ENCODE measurements around the gene TAC4. TPM values are rescaled to one million over a fixed set of nuclear protein-coding genes. Genes with fewer than 3 reads are reported as not detected.

The TAC4 gene
- total RNA-seq = 0.75 TPM
- 1 to 10 TPM in 7 of 8 donors, under 1 TPM in 1; 0.95 to 1.8 (median 1.2) TPM for polyA plus RNA-seq (ENCODE audit: insufficient read depth in 1 of 8, insufficient read length in 8 of 8, low replicate concordance in 1 of 8)
- long read RNA-seq, donor 1, partial matches to known transcripts = 0 of 1 reads
- long read RNA-seq, donor 1, other reads (novel, unspliced or antisense) = 0 of 1 reads
- long read RNA-seq, donor 2 = 0 reads
- long read RNA-seq, donor 3, partial matches to known transcripts = 0 of 2 reads
- long read RNA-seq, donor 3, other reads (novel, unspliced or antisense) = 0 of 2 reads
- long read RNA-seq, donor 4 = 0 reads
- long read RNA-seq, donor 5 = 0 reads
- long read RNA-seq, donor 6, partial matches to known transcripts = 0 of 1 reads
- long read RNA-seq, donor 6, other reads (novel, unspliced or antisense) = 0 of 1 reads
- long read RNA-seq, donor 7 = 0 reads
- long read RNA-seq, donor 8 = 0 reads
- long read RNA-seq, donor 9 = 0 reads
- long read RNA-seq, donor 10 = 0 reads
- long read RNA-seq, donor 11 = 0 reads

- Histone ChIP-seq H3K27me3 (ENCODE audit: control insufficient read depth, insufficient read depth, low read length) (peaks cover 30% of the 10 kb centered on the region), H3K4me3 (ENCODE audit: low read length) (no peak within 1 kb of the TSS), H3K27ac (ENCODE audit: low read length) (no peak within 1 kb of the TSS), H3K9me3 (replicated peaks; ENCODE audit: control insufficient read depth, low read depth, low read length) (no peaks in the 10 kb centered on the region), H3K36me3 (ENCODE audit: control insufficient read depth, insufficient read depth, low read length) (no peaks in the 10 kb centered on the region), H3K4me1 (ENCODE audit: control insufficient read depth, insufficient read depth, low read length) (peaks cover 60% of the 10 kb centered on the region)
- DNase-seq = no peak
Measured at GRCh38 chr17:49848019-49848473, at the start of gene TAC4. Gene TAC4 (minus strand): TSS chr17:49848069. CDS start chr17:49848017, 52 bp downstream.

- no peak for DNase-seq
- Histone ChIP-seq H3K27ac (ENCODE audit: low read length) (no peak overlapping the region), H3K4me3 (ENCODE audit: low read length) (no peak overlapping the region), H3K27me3 (ENCODE audit: control insufficient read depth, insufficient read depth, low read length) (peaks cover 80% of the 10 kb centered on the region), H3K9me3 (replicated peaks; ENCODE audit: control insufficient read depth, low read depth, low read length) (no peaks in the 10 kb centered on the region), H3K36me3 (ENCODE audit: control insufficient read depth, insufficient read depth, low read length) (no peaks in the 10 kb centered on the region), H3K4me1 (ENCODE audit: control insufficient read depth, insufficient read depth, low read length) (peaks cover 4% of the 10 kb centered on the region)
- WGBS (ENCODE audit: insufficient coverage) = 76% methylated on average over 4 of the region's 5 CpGs
Measured at GRCh38 chr17:49896860-49897259, 49.0 kb upstream of the TAC4 start.

- Histone ChIP-seq H3K4me3 (ENCODE audit: low read length) (no peak overlapping the region), H3K27ac (ENCODE audit: low read length) (no peak overlapping the region), H3K4me1 (ENCODE audit: control insufficient read depth, insufficient read depth, low read length) (peaks cover under 1% of the 10 kb centered on the region), H3K36me3 (ENCODE audit: control insufficient read depth, insufficient read depth, low read length) (no peaks in the 10 kb centered on the region), H3K27me3 (ENCODE audit: control insufficient read depth, insufficient read depth, low read length) (peaks cover 79% of the 10 kb centered on the region), H3K9me3 (replicated peaks; ENCODE audit: control insufficient read depth, low read depth, low read length) (no peaks in the 10 kb centered on the region)
- no CpG with 5 or more reads among the region's 1 CpG for WGBS (ENCODE audit: insufficient coverage)
- DNase-seq = no peak
Measured at GRCh38 chr17:49896222-49896621, 48.4 kb upstream of the TAC4 start.

- 67% methylated on average over 1 of the region's 2 CpGs for WGBS (ENCODE audit: insufficient coverage)
- Histone ChIP-seq H3K4me1 (ENCODE audit: control insufficient read depth, insufficient read depth, low read length) (no peaks in the 10 kb centered on the region), H3K27ac (ENCODE audit: low read length) (no peak overlapping the region), H3K27me3 (ENCODE audit: control insufficient read depth, insufficient read depth, low read length) (peaks cover 79% of the 10 kb centered on the region), H3K9me3 (replicated peaks; ENCODE audit: control insufficient read depth, low read depth, low read length) (no peaks in the 10 kb centered on the region), H3K36me3 (ENCODE audit: control insufficient read depth, insufficient read depth, low read length) (no peaks in the 10 kb centered on the region), H3K4me3 (ENCODE audit: low read length) (no peak overlapping the region)
- no peak for DNase-seq
Measured at GRCh38 chr17:49895812-49896211, 47.9 kb upstream of the TAC4 start.

- H3K27ac ChIP-seq (ENCODE audit: low read length) = no peak overlapping the region
- WGBS (ENCODE audit: insufficient coverage) = 88% methylated on average over 10 of the region's 10 CpGs
- no peak for DNase-seq
- no peak overlapping the region for H3K4me3 ChIP-seq (ENCODE audit: low read length)
- no peaks in the 10 kb centered on the region for H3K9me3 ChIP-seq (replicated peaks; ENCODE audit: control insufficient read depth, low read depth, low read length)
- H3K27me3 ChIP-seq (ENCODE audit: control insufficient read depth, insufficient read depth, low read length) = peaks cover 80% of the 10 kb centered on the region
- H3K36me3 ChIP-seq (ENCODE audit: control insufficient read depth, insufficient read depth, low read length) = no peaks in the 10 kb centered on the region
- peaks cover 6% of the 10 kb centered on the region for H3K4me1 ChIP-seq (ENCODE audit: control insufficient read depth, insufficient read depth, low read length)
Measured at GRCh38 chr17:49894761-49895160, 46.9 kb upstream of the TAC4 start.

GRCh38 chr17:49891694-49892389 lies 44.0 kb upstream of the TAC4 start:
- Histone ChIP-seq H3K36me3 (ENCODE audit: control insufficient read depth, insufficient read depth, low read length) (no peaks in the 10 kb centered on the region), H3K9me3 (replicated peaks; ENCODE audit: control insufficient read depth, low read depth, low read length) (no peaks in the 10 kb centered on the region), H3K27ac (ENCODE audit: low read length) (no peak overlapping the region), H3K4me1 (ENCODE audit: control insufficient read depth, insufficient read depth, low read length) (peaks cover 12% of the 10 kb centered on the region), H3K27me3 (ENCODE audit: control insufficient read depth, insufficient read depth, low read length) (peaks cover 84% of the 10 kb centered on the region), H3K4me3 (ENCODE audit: low read length) (no peak overlapping the region)
- 80% methylated on average over 1 of the region's 10 CpGs for WGBS (ENCODE audit: insufficient coverage)
- no peak for DNase-seq

GRCh38 chr17:49891271-49891670 lies 43.4 kb upstream of the TAC4 start:
- WGBS (ENCODE audit: insufficient coverage) = 57% methylated on average over 1 of the region's 5 CpGs
- no peaks in the 10 kb centered on the region for H3K9me3 ChIP-seq (replicated peaks; ENCODE audit: control insufficient read depth, low read depth, low read length)

GRCh38 chr17:49890852-49891251 lies 43.0 kb upstream of the TAC4 start:
- H3K4me1 ChIP-seq (ENCODE audit: control insufficient read depth, insufficient read depth, low read length) = peaks cover 12% of the 10 kb centered on the region
- no peak for DNase-seq
- peaks cover 82% of the 10 kb centered on the region for H3K27me3 ChIP-seq (ENCODE audit: control insufficient read depth, insufficient read depth, low read length)
- no peak overlapping the region for H3K27ac ChIP-seq (ENCODE audit: low read length)
- H3K4me3 ChIP-seq (ENCODE audit: low read length) = no peak overlapping the region
- H3K36me3 ChIP-seq (ENCODE audit: control insufficient read depth, insufficient read depth, low read length) = no peaks in the 10 kb centered on the region
- WGBS (ENCODE audit: insufficient coverage) = 12% methylated on average over 9 of the region's 23 CpGs
- H3K9me3 ChIP-seq (replicated peaks; ENCODE audit: control insufficient read depth, low read depth, low read length) = no peaks in the 10 kb centered on the region

More at GRCh38 chr17:49891271-49891670, 43.4 kb upstream of the TAC4 start:
- Histone ChIP-seq H3K36me3 (ENCODE audit: control insufficient read depth, insufficient read depth, low read length) (no peaks in the 10 kb centered on the region), H3K27ac (ENCODE audit: low read length) (no peak overlapping the region), H3K4me3 (ENCODE audit: low read length) (no peak overlapping the region), H3K4me1 (ENCODE audit: control insufficient read depth, insufficient read depth, low read length) (peaks cover 12% of the 10 kb centered on the region), H3K27me3 (ENCODE audit: control insufficient read depth, insufficient read depth, low read length) (peaks cover 82% of the 10 kb centered on the region)
- no peak for DNase-seq

GRCh38 chr17:49890077-49890821 lies 42.4 kb upstream of the TAC4 start:
- H3K4me3 ChIP-seq (ENCODE audit: low read length) = no peak overlapping the region
- no peaks in the 10 kb centered on the region for H3K9me3 ChIP-seq (replicated peaks; ENCODE audit: control insufficient read depth, low read depth, low read length)
- 6% methylated on average over 21 of the region's 33 CpGs for WGBS (ENCODE audit: insufficient coverage)
- H3K27me3 ChIP-seq (ENCODE audit: control insufficient read depth, insufficient read depth, low read length) = peaks cover 84% of the 10 kb centered on the region
- no peaks in the 10 kb centered on the region for H3K36me3 ChIP-seq (ENCODE audit: control insufficient read depth, insufficient read depth, low read length)
- no peak overlapping the region for H3K27ac ChIP-seq (ENCODE audit: low read length)
- peaks cover 12% of the 10 kb centered on the region for H3K4me1 ChIP-seq (ENCODE audit: control insufficient read depth, insufficient read depth, low read length)
- peak; percentile 67 for DNase-seq

GRCh38 chr17:49889500-49889899 lies 41.6 kb upstream of the TAC4 start:
- Histone ChIP-seq H3K9me3 (replicated peaks; ENCODE audit: control insufficient read depth, low read depth, low read length) (no peaks in the 10 kb centered on the region), H3K36me3 (ENCODE audit: control insufficient read depth, insufficient read depth, low read length) (no peaks in the 10 kb centered on the region), H3K4me3 (ENCODE audit: low read length) (no peak overlapping the region), H3K4me1 (ENCODE audit: control insufficient read depth, insufficient read depth, low read length) (peaks cover 12% of the 10 kb centered on the region), H3K27ac (ENCODE audit: low read length) (no peak overlapping the region), H3K27me3 (ENCODE audit: control insufficient read depth, insufficient read depth, low read length) (peaks cover 80% of the 10 kb centered on the region)
- whole genome bisulfite sequencing (ENCODE audit: insufficient coverage) = 81% methylated on average over 9 of the region's 12 CpGs
- no peak for DNase-seq

All from muscle of leg (tissue), 16 donors.